HepG2 (cell line): ENCODE measurements around the gene LMF2. TPM values are rescaled to one million over a fixed set of nuclear protein-coding genes. Genes with fewer than 3 reads are reported as not detected.

Experiments
- FOSL2 ChIP-seq: sonication (generic); formaldehyde crosslinking; IDR thresholded peaks from 2 replicates; pipeline ENCODE4 v1.4.0; 2020; ENCODE audit warnings: missing genetic modification reagents
- FOXA3 ChIP-seq: IDR thresholded peaks from 2 replicates; pipeline ENCODE4 v1.6.1; 2016; ENCODE audit warnings: missing genetic modification reagents, missing compliant biosample characterization
- GATAD1 ChIP-seq: IDR thresholded peaks from 2 replicates; pipeline ENCODE4 v1.6.1; 2016; ENCODE audit warnings: missing genetic modification reagents, missing compliant biosample characterization
- HDAC2 ChIP-seq: sonication (generic); formaldehyde crosslinking; IDR thresholded peaks from 2 replicates; pipeline ENCODE4 v1.4.0; 2020; ENCODE audit warnings: missing genetic modification reagents
- ONECUT2 ChIP-seq: sonication (generic); formaldehyde crosslinking; IDR thresholded peaks from 2 replicates; pipeline ENCODE4 v1.4.0; 2020; ENCODE audit warnings: missing genetic modification reagents
- PHB2 ChIP-seq: fragments of 450-650 bp; IDR thresholded peaks from 2 replicates; pipeline ENCODE4 v1.6.1; 2018; ENCODE audit not compliant: partially characterized antibody
- TEAD3 ChIP-seq: optimal IDR thresholded peaks from 2 replicates; pipeline ENCODE3; 2016; ENCODE audit warnings: borderline replicate concordance
- ZBTB3 ChIP-seq: sonication (generic); formaldehyde crosslinking; IDR thresholded peaks from 2 replicates; pipeline ENCODE4 v1.4.0; 2020; ENCODE audit warnings: low read depth, mild to moderate bottlenecking, moderate library complexity, missing genetic modification reagents, borderline replicate concordance
- ZC3H4 ChIP-seq: sonication (generic); formaldehyde crosslinking; IDR thresholded peaks from 2 replicates; pipeline ENCODE4 v1.4.0; 2020; ENCODE audit warnings: missing genetic modification reagents, borderline replicate concordance
- ZFP90 ChIP-seq: sonication (generic); formaldehyde crosslinking; IDR thresholded peaks from 2 replicates; pipeline ENCODE4 v1.8.0; 2022; ENCODE audit warnings: missing genetic modification reagents, mild to moderate bottlenecking, inconsistent platforms, borderline replicate concordance
- ZNF205 ChIP-seq: IDR thresholded peaks from 2 replicates; pipeline ENCODE4 v1.6.1; 2018; ENCODE audit warnings: missing biosample characterization, missing genetic modification reagents
- ZNF367 ChIP-seq: sonication (generic); formaldehyde crosslinking; IDR thresholded peaks from 2 replicates; pipeline ENCODE4 v1.4.0; 2020; ENCODE audit warnings: missing genetic modification reagents, borderline replicate concordance
- ZNF383 ChIP-seq: sonication (generic); formaldehyde crosslinking; IDR thresholded peaks from 2 replicates; pipeline ENCODE4 v1.4.0; 2020; ENCODE audit warnings: missing genetic modification reagents, mild to moderate bottlenecking, borderline replicate concordance
- ZNF468 ChIP-seq: sonication (generic); formaldehyde crosslinking; IDR thresholded peaks from 2 replicates; pipeline ENCODE4 v1.8.0; 2022; ENCODE audit warnings: mild to moderate bottlenecking, moderate library complexity, missing genetic modification reagents
- ZNF777 ChIP-seq: sonication (generic); formaldehyde crosslinking; IDR thresholded peaks from 2 replicates; pipeline ENCODE4 v1.4.0; 2020; ENCODE audit warnings: missing genetic modification reagents
- polyA plus RNA-seq, 8 experiments: library from polyadenylated mRNA; depleted of rRNA in 3 of 8; stranded (reverse) in 7 of 8; unstranded in 1 of 8; fragments of >200 nt; fragmentation: Illumina TruSeq in 4 of 8; extraction: Trizol in 4 of 8; gene quantifications; 2 replicates each; pipeline versions ENCODE4 v1.2.1 to v1.2.3, GENCODE V29; 2011 to 2016; ENCODE audit warnings: low read depth in 4 of 8, missing spikeins in 1 of 8, mixed read lengths in 1 of 8; ENCODE audit not compliant: insufficient read depth in 1 of 8
- total RNA-seq, 5 experiments: library from RNA; depleted of rRNA; stranded (reverse); fragments of >200 nt; fragmentation: Illumina TruSeq; extraction: Trizol; gene quantifications; 2 replicates each; pipeline ENCODE4 v1.2.3, GENCODE V29; 2016; ENCODE audit warnings: low read depth in 1 of 5
- TF ChIP-seq, protein P1 (sequence below): sonication (generic); formaldehyde crosslinking; IDR thresholded peaks from 2 replicates; pipeline ENCODE4 v1.4.0; 2020; ENCODE audit warnings: missing genetic modification reagents
- TF ChIP-seq, protein P2 (sequence below): sonication (generic); formaldehyde crosslinking; IDR thresholded peaks from 2 replicates; pipeline ENCODE4 v1.4.0; 2020; ENCODE audit warnings: missing genetic modification reagents, mild to moderate bottlenecking, borderline replicate concordance
- TF ChIP-seq, protein P3 (sequence below): IDR thresholded peaks from 2 replicates; pipeline ENCODE4 v1.6.1; 2016; ENCODE audit warnings: missing compliant biosample characterization, missing genetic modification reagents, borderline replicate concordance
- TF ChIP-seq, protein P4 (sequence below), 2 experiments: sonication (generic) in 1 of 2; formaldehyde crosslinking in 1 of 2; IDR thresholded peaks; 2 replicates each; pipeline versions ENCODE4 v1.4.0 to v1.6.1; 2016 to 2020; ENCODE audit warnings: borderline replicate concordance in 1 of 2, low read depth in 1 of 2, mild to moderate bottlenecking in 1 of 2, missing genetic modification reagents in 1 of 2

The LMF2 gene
- total and polyA plus RNA-seq, 2 of the 13 experiments (the other 11 are each of a cell fraction or from before 2014, with no cell fraction given) = 23.3 to 30.6 TPM

DNA sequence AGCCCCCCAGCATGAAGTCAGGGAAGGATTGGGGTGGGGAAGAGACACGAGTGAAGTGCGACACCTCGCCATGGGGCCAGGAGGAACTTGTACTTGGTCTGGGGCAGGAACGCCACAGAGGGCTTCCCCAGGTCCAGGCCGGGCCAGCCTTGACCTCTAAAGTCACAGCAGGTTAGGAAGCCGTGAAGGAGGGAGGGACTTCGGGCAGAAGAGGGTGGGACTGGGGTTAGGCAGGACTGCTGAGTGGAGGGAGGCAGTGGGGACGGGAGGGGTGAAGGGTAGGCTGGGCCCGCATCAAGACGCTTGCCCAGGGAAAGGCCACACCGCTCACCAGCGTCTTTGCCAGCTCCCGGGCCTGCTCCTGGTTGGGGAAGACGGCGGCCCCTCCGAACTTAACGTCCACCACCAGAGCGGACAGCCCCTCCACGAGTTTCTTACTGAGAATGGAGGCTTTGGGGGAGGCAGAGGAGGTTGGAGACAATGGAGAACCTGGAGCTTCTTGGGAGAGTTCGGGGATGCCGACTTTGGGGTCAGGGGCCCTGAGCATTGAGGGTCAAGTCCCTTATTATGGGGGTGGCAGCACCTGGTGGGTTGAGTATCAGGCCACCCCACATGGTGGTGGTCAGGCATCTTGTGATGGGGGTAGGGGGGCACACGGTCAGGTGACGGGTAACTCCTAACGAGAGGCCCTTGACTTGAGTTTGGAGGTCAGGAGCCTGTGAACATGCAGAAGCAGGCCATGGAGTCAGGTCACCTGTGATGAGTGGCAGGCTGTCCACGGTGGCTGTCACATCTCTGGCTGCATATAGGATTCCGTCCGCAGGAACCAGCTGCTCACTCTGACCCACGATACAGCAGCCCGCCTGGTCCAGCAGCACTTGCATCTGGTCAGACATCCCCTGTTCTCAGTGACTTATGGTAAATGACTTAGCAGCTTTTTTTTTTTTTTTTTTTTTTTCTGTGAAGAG is 19.6 kb upstream of the LMF2 start (continued):
- peak; percentile 55; the same call in 1 of the 2 replicates for TF ChIP-seq GATAD1 (CRISPR knock-in tag)
- TF ChIP-seq ZFP90 (CRISPR knock-in tag) = 0 out of 2 replicates have a peak, but pooled peaks have one; percentile 5
- no peak for TF ChIP-seq ZNF468 (CRISPR knock-in tag)
- 0 out of 2 replicates have a peak, but pooled peaks have one; percentile 22 for TF ChIP-seq ZNF383
- TF ChIP-seq, protein P1, sequence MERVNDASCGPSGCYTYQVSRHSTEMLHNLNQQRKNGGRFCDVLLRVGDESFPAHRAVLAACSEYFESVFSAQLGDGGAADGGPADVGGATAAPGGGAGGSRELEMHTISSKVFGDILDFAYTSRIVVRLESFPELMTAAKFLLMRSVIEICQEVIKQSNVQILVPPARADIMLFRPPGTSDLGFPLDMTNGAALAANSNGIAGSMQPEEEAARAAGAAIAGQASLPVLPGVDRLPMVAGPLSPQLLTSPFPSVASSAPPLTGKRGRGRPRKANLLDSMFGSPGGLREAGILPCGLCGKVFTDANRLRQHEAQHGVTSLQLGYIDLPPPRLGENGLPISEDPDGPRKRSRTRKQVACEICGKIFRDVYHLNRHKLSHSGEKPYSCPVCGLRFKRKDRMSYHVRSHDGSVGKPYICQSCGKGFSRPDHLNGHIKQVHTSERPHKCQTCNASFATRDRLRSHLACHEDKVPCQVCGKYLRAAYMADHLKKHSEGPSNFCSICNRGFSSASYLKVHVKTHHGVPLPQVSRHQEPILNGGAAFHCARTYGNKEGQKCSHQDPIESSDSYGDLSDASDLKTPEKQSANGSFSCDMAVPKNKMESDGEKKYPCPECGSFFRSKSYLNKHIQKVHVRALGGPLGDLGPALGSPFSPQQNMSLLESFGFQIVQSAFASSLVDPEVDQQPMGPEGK = peak; percentile 29; the same call in 1 of the 2 replicates
- TF ChIP-seq, protein P2, sequence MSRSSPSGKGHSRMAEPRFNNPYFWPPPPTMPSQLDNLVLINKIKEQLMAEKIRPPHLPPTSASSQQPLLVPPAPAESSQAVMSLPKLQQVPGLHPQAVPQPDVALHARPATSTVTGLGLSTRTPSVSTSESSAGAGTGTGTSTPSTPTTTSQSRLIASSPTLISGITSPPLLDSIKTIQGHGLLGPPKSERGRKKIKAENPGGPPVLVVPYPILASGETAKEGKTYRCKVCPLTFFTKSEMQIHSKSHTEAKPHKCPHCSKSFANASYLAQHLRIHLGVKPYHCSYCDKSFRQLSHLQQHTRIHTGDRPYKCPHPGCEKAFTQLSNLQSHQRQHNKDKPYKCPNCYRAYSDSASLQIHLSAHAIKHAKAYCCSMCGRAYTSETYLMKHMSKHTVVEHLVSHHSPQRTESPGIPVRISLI (CRISPR knock-in tag) = 0 out of 2 replicates have a peak, but pooled peaks have one; percentile 12
- peak; percentile 32; the same call in 1 of the 2 replicates for TF ChIP-seq HDAC2
- no peak; the same call in 1 of the 2 replicates for TF ChIP-seq ZNF205 (CRISPR knock-in tag)
- TF ChIP-seq ZC3H4 = 0 out of 2 replicates have a peak, but pooled peaks have one; percentile 77
- TF ChIP-seq, protein P3, sequence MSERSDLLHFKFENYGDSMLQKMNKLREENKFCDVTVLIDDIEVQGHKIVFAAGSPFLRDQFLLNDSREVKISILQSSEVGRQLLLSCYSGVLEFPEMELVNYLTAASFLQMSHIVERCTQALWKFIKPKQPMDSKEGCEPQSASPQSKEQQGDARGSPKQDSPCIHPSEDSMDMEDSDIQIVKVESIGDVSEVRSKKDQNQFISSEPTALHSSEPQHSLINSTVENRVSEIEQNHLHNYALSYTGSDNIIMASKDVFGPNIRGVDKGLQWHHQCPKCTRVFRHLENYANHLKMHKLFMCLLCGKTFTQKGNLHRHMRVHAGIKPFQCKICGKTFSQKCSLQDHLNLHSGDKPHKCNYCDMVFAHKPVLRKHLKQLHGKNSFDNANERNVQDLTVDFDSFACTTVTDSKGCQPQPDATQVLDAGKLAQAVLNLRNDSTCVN = 0 out of 2 replicates have a peak, but pooled peaks have one; percentile 56
- TF ChIP-seq TEAD3 (CRISPR knock-in tag) = peak; percentile 59
- no peak for TF ChIP-seq PHB2
- no peak for TF ChIP-seq ZBTB3 (CRISPR knock-in tag)
- TF ChIP-seq, protein P4, sequence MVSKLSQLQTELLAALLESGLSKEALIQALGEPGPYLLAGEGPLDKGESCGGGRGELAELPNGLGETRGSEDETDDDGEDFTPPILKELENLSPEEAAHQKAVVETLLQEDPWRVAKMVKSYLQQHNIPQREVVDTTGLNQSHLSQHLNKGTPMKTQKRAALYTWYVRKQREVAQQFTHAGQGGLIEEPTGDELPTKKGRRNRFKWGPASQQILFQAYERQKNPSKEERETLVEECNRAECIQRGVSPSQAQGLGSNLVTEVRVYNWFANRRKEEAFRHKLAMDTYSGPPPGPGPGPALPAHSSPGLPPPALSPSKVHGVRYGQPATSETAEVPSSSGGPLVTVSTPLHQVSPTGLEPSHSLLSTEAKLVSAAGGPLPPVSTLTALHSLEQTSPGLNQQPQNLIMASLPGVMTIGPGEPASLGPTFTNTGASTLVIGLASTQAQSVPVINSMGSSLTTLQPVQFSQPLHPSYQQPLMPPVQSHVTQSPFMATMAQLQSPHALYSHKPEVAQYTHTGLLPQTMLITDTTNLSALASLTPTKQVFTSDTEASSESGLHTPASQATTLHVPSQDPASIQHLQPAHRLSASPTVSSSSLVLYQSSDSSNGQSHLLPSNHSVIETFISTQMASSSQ (IDR thresholded peaks at IDR 0.05; ENCODE audit: low read depth) = no peak
- TF ChIP-seq, protein P4 (CRISPR knock-in tag; IDR thresholded peaks at IDR 0.05; ENCODE audit: borderline replicate concordance) = peak; percentile 12; the same call in 1 of the 2 replicates
- no peak for TF ChIP-seq ONECUT2 (CRISPR knock-in tag)
- TF ChIP-seq ZNF777 (CRISPR knock-in tag) = no peak
- no peak for TF ChIP-seq ZNF367 (CRISPR knock-in tag)
- peak; percentile 40; the same call in 1 of the 2 replicates for TF ChIP-seq FOXA3
- peak; percentile 8; the same call in 1 of the 2 replicates for TF ChIP-seq FOSL2 (CRISPR knock-in tag)
